C4-2B (cell line): ENCODE data around the gene APOBEC3H.

Source experiments
- ZFX ChIP-seq: fragments of 450-650 bp; IDR thresholded peaks from 2 replicates; pipeline ENCODE4 v1.6.1; 2017
- TF ChIP-seq, protein P1 (sequence below): fragments of 450-650 bp; conservative IDR thresholded peaks from 2 replicates; pipeline ENCODE4 v1.5.1; 2017; ENCODE audit warnings: mild to moderate bottlenecking

DNA sequence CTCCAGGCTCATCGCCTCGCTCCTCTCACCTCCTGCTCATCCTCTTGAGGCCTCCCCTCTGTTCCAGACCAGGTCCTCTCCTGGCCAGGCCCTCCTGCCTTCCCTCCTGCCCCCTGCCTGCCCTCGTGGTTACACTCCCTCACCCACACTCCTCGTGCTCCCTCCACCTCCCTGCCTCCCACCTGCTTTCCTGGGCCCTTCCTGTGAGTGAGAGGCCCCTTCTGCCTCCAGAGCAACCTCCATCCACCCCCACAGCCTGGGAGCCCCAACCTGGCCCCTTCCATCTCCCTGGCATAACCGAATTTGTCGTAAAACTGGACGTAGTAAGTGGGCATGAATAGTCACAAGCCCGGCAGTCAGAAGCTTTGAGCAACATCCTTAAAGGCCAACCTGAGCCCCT lies 15.4 kb upstream of the APOBEC3H start:
- TF ChIP-seq, protein P1, sequence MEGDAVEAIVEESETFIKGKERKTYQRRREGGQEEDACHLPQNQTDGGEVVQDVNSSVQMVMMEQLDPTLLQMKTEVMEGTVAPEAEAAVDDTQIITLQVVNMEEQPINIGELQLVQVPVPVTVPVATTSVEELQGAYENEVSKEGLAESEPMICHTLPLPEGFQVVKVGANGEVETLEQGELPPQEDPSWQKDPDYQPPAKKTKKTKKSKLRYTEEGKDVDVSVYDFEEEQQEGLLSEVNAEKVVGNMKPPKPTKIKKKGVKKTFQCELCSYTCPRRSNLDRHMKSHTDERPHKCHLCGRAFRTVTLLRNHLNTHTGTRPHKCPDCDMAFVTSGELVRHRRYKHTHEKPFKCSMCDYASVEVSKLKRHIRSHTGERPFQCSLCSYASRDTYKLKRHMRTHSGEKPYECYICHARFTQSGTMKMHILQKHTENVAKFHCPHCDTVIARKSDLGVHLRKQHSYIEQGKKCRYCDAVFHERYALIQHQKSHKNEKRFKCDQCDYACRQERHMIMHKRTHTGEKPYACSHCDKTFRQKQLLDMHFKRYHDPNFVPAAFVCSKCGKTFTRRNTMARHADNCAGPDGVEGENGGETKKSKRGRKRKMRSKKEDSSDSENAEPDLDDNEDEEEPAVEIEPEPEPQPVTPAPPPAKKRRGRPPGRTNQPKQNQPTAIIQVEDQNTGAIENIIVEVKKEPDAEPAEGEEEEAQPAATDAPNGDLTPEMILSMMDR, result no peak
- no peak for TF ChIP-seq ZFX
